ENCODE data around the gene ANKRD45.

GRCh38 chr1:173682184-173682583 is 12.5 kb upstream of the ANKRD45 start:
- TF ChIP-seq EZH2 (IDR thresholded peaks at IDR 0.05; ENCODE audit: borderline replicate concordance, insufficient read depth, low read depth, low read length, poor library complexity, severe bottlenecking) = no peak
- TF ChIP-seq CTCF (IDR thresholded peaks at IDR 0.05) = no peak

All from B cell (primary cell).